B cell (primary cell): Measurements from ENCODE around the gene TMEM232. TPM values are rescaled to one million over a fixed set of nuclear protein-coding genes. Genes with fewer than 3 reads are reported as not detected.
A peak's percentile ranks its signal among the peaks of the same experiment; 100 is the strongest.

Experiments
- ATAC-seq: fragments of 200-7000 bp; cut with Tn5 transposase; one replicate; pipeline ENCODE4 v1.10.0; 2021; ENCODE audit warnings: low read depth, mild to moderate bottlenecking, moderate number of reproducible peaks, moderate library complexity
- CTCF ChIA-PET: fragments of 350-600 bp; sonication (Branson Sonifier 250); formaldehyde crosslinking; loops from one replicate; lab custom pipeline; 2021; ENCODE audit warnings: antibody characterized with exemption, inconsistent platforms; lab: Charles Lee
- POLR2A ChIA-PET: fragments of 350-600 bp; sonication (Branson Sonifier 250); formaldehyde crosslinking; loops from one replicate; lab custom pipeline; 2021; ENCODE audit warnings: antibody characterized with exemption; lab: Charles Lee
- DNase-seq: peaks from one replicate; pipeline ENCODE4 v3.0.0; 2013
- H2AFZ ChIP-seq: 2 replicates; pipeline ENCODE4 v1.6.1; 2012; ENCODE audit warnings: mild to moderate bottlenecking, low read depth, low read length; ENCODE audit not compliant: insufficient read depth, poor library complexity, severe bottlenecking
- H3K27ac ChIP-seq, 2 donors: 1 replicate in 1 of 2; 2 replicates in 1 of 2; pipeline ENCODE4 v1.5.1; 2012 to 2013; ENCODE audit warnings: low read length in 2 of 2, mild to moderate bottlenecking in 2 of 2, moderate library complexity in 1 of 2
- H3K27me3 ChIP-seq, 4 experiments: fragments of 200-600 bp in 1 of 4; sonication (generic) in 1 of 4; replicated peaks in 1 of 4; 1 replicate in 2 of 4; 2 replicates in 2 of 4; pipeline versions ENCODE4 v1.6.1 to v1.7.0; 2013 to 2016; ENCODE audit warnings: low read length in 3 of 4, mild to moderate bottlenecking in 2 of 4, mixed read lengths in 1 of 4, moderate library complexity in 1 of 4; ENCODE audit not compliant: insufficient read depth in 4 of 4, control insufficient read depth in 3 of 4; ENCODE audit errors: control extremely low read depth in 1 of 4
- H3K36me3 ChIP-seq, 2 experiments: replicated peaks in 1 of 2; 1 replicate in 1 of 2; 2 replicates in 1 of 2; pipeline versions ENCODE4 v1.6.1 to v1.7.1; 2013; ENCODE audit warnings: low read length in 1 of 2; ENCODE audit not compliant: insufficient read depth in 2 of 2, control insufficient read depth in 1 of 2; ENCODE audit errors: control extremely low read depth in 1 of 2, extremely low read depth in 1 of 2
- H3K4me1 ChIP-seq, 2 donors: fragments of 200-600 bp in 1 of 2; sonication (generic) in 1 of 2; 1 replicate in 1 of 2; 2 replicates in 1 of 2; pipeline versions ENCODE4 v1.5.1 to v1.6.1; 2013 to 2017; ENCODE audit warnings: low read length in 2 of 2; ENCODE audit not compliant: control insufficient read depth in 2 of 2, insufficient read depth in 2 of 2
- H3K4me2 ChIP-seq: replicated peaks from 2 replicates; pipeline ENCODE3; 2012; ENCODE audit warnings: mild to moderate bottlenecking, low read depth, low read length; ENCODE audit not compliant: poor library complexity, severe bottlenecking
- H3K4me3 ChIP-seq, 5 experiments: fragments of 200-600 bp in 1 of 5; sonication (generic) in 1 of 5; 1 replicate in 3 of 5; 2 replicates in 2 of 5; pipeline versions ENCODE4 v1.5.1 to v1.7.0; 2011 to 2016; ENCODE audit warnings: low read length in 4 of 5, mild to moderate bottlenecking in 4 of 5, low read depth in 2 of 5, control low read depth in 1 of 5, moderate library complexity in 1 of 5; ENCODE audit not compliant: insufficient read depth in 1 of 5; ENCODE audit errors: control extremely low read depth in 1 of 5, extremely low read depth in 1 of 5
- H3K79me2 ChIP-seq: fragments of 200-600 bp; sonication (generic); one replicate; pipeline ENCODE4 v1.6.0; 2016; ENCODE audit warnings: low read length; ENCODE audit not compliant: control insufficient read depth, insufficient read depth
- H3K9ac ChIP-seq: fragments of 200-600 bp; sonication (generic); 2 replicates; pipeline ENCODE4 v1.6.1; 2017; ENCODE audit warnings: mild to moderate bottlenecking, low read length, moderate library complexity
- H3K9me3 ChIP-seq, 3 donors: one replicate each; pipeline versions ENCODE4 v1.6.1 to v1.7.1; 2013; ENCODE audit warnings: low read length in 2 of 3; ENCODE audit not compliant: control insufficient read depth in 2 of 3, insufficient read depth in 1 of 3; ENCODE audit errors: control extremely low read depth in 1 of 3
- H4K20me1 ChIP-seq: 2 replicates; pipeline ENCODE4 v1.6.0; 2012; ENCODE audit warnings: mild to moderate bottlenecking, low read length; ENCODE audit not compliant: insufficient read depth, control insufficient read depth, poor library complexity, severe bottlenecking
- H3K27ac Mint-ChIP-seq: one replicate; pipeline ENCODE4 v1.8.0; 2021; ENCODE audit warnings: mixed read lengths
- H3K27me3 Mint-ChIP-seq: one replicate; pipeline ENCODE4 v1.8.0; 2021; ENCODE audit warnings: mixed read lengths
- H3K4me1 Mint-ChIP-seq: one replicate; pipeline ENCODE4 v1.8.0; 2021; ENCODE audit warnings: mixed read lengths
- H3K4me3 Mint-ChIP-seq: one replicate; pipeline ENCODE4 v1.8.0; 2021; ENCODE audit warnings: mixed read lengths
- H3K9me3 Mint-ChIP-seq: one replicate; pipeline ENCODE4 v1.8.0; 2022; ENCODE audit warnings: mixed read lengths; ENCODE audit not compliant: insufficient read depth
- EZH2 ChIP-seq: IDR thresholded peaks from 2 replicates; pipeline ENCODE4 v1.6.1; 2012; ENCODE audit warnings: borderline replicate concordance, low read depth, mild to moderate bottlenecking, moderate library complexity, low read length; ENCODE audit not compliant: insufficient read depth, poor library complexity, severe bottlenecking
- WGBS: methylation state at CpG from one replicate; pipeline ENCODE4 v1.1.5; 2013; ENCODE audit warnings: missing lambda C conversion rate; ENCODE audit not compliant: insufficient coverage; 5-methylcytosine and 5-hydroxymethylcytosine counted together
- intact Hi-C: fragments of 100-400 bp; cut with micrococcal nuclease; formaldehyde crosslinking; loops from one replicate; pipeline ENCODE4 v1.10.0; 2022
- polyA plus RNA-seq: library from polyadenylated mRNA; depleted of rRNA; stranded (reverse); fragments of >200 nt; gene quantifications from 2 replicates; pipeline ENCODE4 v1.2.3, GENCODE V29; 2012
- total RNA-seq, 2 donors: library from RNA; stranded (reverse); fragments of 120-200 nt in 1 of 2; gene quantifications; 1 replicate in 1 of 2; 2 replicates in 1 of 2; pipeline versions ENCODE4 v1.2.3 to v1.2.4, GENCODE V29; 2013 to 2022
- TF ChIP-seq, protein P1 (sequence below): fragments of 200-600 bp; IDR thresholded peaks from one replicate; pipeline ENCODE4 v1.8.0; 2022; ENCODE audit warnings: antibody characterized with exemption, mild to moderate bottlenecking

The TMEM232 gene
- total and polyA plus RNA-seq, 2 donors (not counting 1 experiment from before 2014, with no cell fraction given) = 0.49 to 2.9 TPM

- no peaks in the 10 kb centered on the region for H3K27me3 ChIP-seq
- peak overlapping the region; percentile 90 for H3K4me3 Mint-ChIP-seq
- intact Hi-C loops = no loop called here
- ChIA-PET POLR2A (interaction anchor here (1.2 kb wide), 1 partner anchor 12 kb away, joined by 3 read pairs; the partner anchor contains the start of gene SLC25A46), CTCF (no interaction called here)
- H3K27ac Mint-ChIP-seq = peak overlapping the region; percentile 77
- H3K9ac ChIP-seq = peak overlapping the region; percentile 61
- H4K20me1 ChIP-seq = no peaks in the 10 kb centered on the region
- H3K36me3 ChIP-seq = no peaks in the 10 kb centered on the region
- no peaks in the 10 kb centered on the region for H3K9me3 Mint-ChIP-seq
- H3K27ac ChIP-seq = peak overlapping the region in 1 of 2 donors; percentile 49
- H3K4me1 ChIP-seq = peaks cover 0 to 4% of the 10 kb centered on the region in 2 donors
- H3K4me2 ChIP-seq = peak overlapping the region; percentile 83
- no peak for TF ChIP-seq EZH2
- TF ChIP-seq, protein P1, sequence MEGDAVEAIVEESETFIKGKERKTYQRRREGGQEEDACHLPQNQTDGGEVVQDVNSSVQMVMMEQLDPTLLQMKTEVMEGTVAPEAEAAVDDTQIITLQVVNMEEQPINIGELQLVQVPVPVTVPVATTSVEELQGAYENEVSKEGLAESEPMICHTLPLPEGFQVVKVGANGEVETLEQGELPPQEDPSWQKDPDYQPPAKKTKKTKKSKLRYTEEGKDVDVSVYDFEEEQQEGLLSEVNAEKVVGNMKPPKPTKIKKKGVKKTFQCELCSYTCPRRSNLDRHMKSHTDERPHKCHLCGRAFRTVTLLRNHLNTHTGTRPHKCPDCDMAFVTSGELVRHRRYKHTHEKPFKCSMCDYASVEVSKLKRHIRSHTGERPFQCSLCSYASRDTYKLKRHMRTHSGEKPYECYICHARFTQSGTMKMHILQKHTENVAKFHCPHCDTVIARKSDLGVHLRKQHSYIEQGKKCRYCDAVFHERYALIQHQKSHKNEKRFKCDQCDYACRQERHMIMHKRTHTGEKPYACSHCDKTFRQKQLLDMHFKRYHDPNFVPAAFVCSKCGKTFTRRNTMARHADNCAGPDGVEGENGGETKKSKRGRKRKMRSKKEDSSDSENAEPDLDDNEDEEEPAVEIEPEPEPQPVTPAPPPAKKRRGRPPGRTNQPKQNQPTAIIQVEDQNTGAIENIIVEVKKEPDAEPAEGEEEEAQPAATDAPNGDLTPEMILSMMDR = peak; percentile 32
- WGBS = no CpG with 5 or more reads among the region's 5 CpGs
- ATAC-seq (peak; percentile 47), DNase-seq (no peak)
- H3K79me2 ChIP-seq = no peaks in the 10 kb centered on the region
- H3K4me3 ChIP-seq = peak overlapping the region; percentile 36 to 65 (median 50)
- peak overlapping the region; percentile 78 for H2AFZ ChIP-seq
- peaks cover 3% of the 10 kb centered on the region for H3K27me3 Mint-ChIP-seq
- H3K9me3 ChIP-seq = peaks cover 0 to 2% (median 0%) of the 10 kb centered on the region in 3 donors
- peaks cover 3% of the 10 kb centered on the region for H3K4me1 Mint-ChIP-seq
Observed at GRCh38 chr5:110727025-110727314, 499 bp upstream of the TMEM232 start.

DNA sequence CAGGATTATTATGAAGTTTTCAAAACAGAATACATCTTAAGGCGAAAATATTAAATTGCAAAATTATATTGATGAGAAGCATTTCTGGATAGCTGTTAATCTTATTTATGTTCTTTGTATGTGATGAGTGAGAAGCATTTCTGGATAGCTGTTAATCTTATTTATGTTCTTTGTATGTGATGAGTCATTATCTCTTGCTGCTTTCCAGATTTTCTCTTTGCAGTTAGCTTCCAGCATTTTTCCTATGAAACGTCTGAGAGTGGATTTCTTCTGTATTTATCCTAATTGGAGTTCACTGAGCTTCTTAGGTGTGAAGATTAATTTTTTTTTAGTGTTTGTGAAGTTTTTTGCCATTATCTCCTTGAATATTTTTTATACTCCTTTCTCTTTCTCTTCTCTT, 8.2 kb downstream of the TMEM232 start:
- Histone ChIP-seq H3K79me2 (no peaks in the 10 kb centered on the region), H3K9me3 (no peaks in the 10 kb centered on the region), H3K27ac (no peak overlapping the region), H3K36me3 (no peaks in the 10 kb centered on the region), H3K4me3 (no peak overlapping the region), H3K9ac (no peak overlapping the region), H2AFZ (no peak overlapping the region), H3K4me2 (no peak overlapping the region), H3K27me3 (peaks cover 0 to 3% (median 1%) of the 10 kb centered on the region in 4 experiments), H4K20me1 (no peaks in the 10 kb centered on the region), H3K4me1 (no peaks in the 10 kb centered on the region)
- Mint-ChIP-seq H3K27me3 (peaks cover 5% of the 10 kb centered on the region), H3K4me3 (no peak overlapping the region), H3K27ac (no peak overlapping the region), H3K4me1 (no peaks in the 10 kb centered on the region), H3K9me3 (no peaks in the 10 kb centered on the region)
- DNase-seq (no peak), ATAC-seq (no peak)
- intact Hi-C loops = no loop called here
- WGBS = no CpG with 5 or more reads among the region's 2 CpGs
- TF ChIP-seq EZH2 = no peak
- TF ChIP-seq, protein P1 = no peak
- ChIA-PET POLR2A (no interaction called here), CTCF (no interaction called here)
